Mesenchymal stem cell (in vitro differentiated cells and primary cell): Measurements from ENCODE around the gene FUOM.
"Not testable (repeated sequence)": the region's sequence is repeated elsewhere in the genome, so short reads cannot be mapped to it uniquely, and the experiment has no call there.

Experiments
- DNase-seq: peaks from one replicate; pipeline ENCODE4 v3.0.0-alpha.2; 2013
- H2AFZ ChIP-seq: one replicate; pipeline ENCODE4 v1.6.1; 2013; ENCODE audit warnings: low read depth, mild to moderate bottlenecking, control low read depth, inconsistent platforms, low read length, moderate library complexity
- H2AK5ac ChIP-seq: 2 replicates; pipeline ENCODE4 v1.6.1; 2013; ENCODE audit warnings: low read length, moderate library complexity, mild to moderate bottlenecking, inconsistent platforms; ENCODE audit not compliant: severe bottlenecking
- H2BK120ac ChIP-seq: one replicate; pipeline ENCODE4 v1.6.1; 2013; ENCODE audit warnings: low read depth, mild to moderate bottlenecking, inconsistent platforms, low read length, moderate library complexity
- H2BK12ac ChIP-seq, 2 experiments: one replicate each; pipeline ENCODE4 v1.6.1; 2013; ENCODE audit warnings: inconsistent platforms in 2 of 2, low read length in 2 of 2, mild to moderate bottlenecking in 2 of 2, moderate library complexity in 2 of 2, control low read depth in 1 of 2
- H2BK15ac ChIP-seq: one replicate; pipeline ENCODE4 v1.6.1; 2013; ENCODE audit warnings: mild to moderate bottlenecking, low read depth, inconsistent platforms; ENCODE audit not compliant: poor library complexity, severe bottlenecking
- H2BK5ac ChIP-seq: 2 replicates; pipeline ENCODE4 v1.6.1; 2013; ENCODE audit warnings: low read depth, mild to moderate bottlenecking, low read length, control low read depth, inconsistent platforms; ENCODE audit not compliant: poor library complexity, severe bottlenecking
- H3K14ac ChIP-seq, 2 experiments: one replicate each; pipeline ENCODE4 v1.6.1; 2013; ENCODE audit warnings: inconsistent platforms in 2 of 2, low read length in 2 of 2, control low read depth in 1 of 2, mild to moderate bottlenecking in 1 of 2, moderate library complexity in 1 of 2
- H3K18ac ChIP-seq, 2 experiments: one replicate each; pipeline ENCODE4 v1.6.1; 2013; ENCODE audit warnings: inconsistent platforms in 2 of 2, low read length in 2 of 2, control low read depth in 1 of 2, low read depth in 1 of 2, mild to moderate bottlenecking in 1 of 2
- H3K23ac ChIP-seq, 2 experiments: one replicate each; pipeline ENCODE4 v1.6.1; 2013; ENCODE audit warnings: inconsistent platforms in 2 of 2, low read length in 2 of 2, mild to moderate bottlenecking in 2 of 2, moderate library complexity in 2 of 2, control low read depth in 1 of 2
- H3K27ac ChIP-seq: 2 replicates; pipeline ENCODE4 v1.5.1; 2013; ENCODE audit warnings: mild to moderate bottlenecking, moderate library complexity, low read length, control low read depth, inconsistent platforms; ENCODE audit not compliant: poor library complexity, severe bottlenecking
- H3K27me3 ChIP-seq, 2 experiments: 2 replicates each; pipeline versions ENCODE4 v1.6.1 to v1.7.0; 2013; ENCODE audit warnings: low read length in 2 of 2, mild to moderate bottlenecking in 2 of 2, moderate library complexity in 2 of 2, control low read depth in 1 of 2, inconsistent platforms in 1 of 2; ENCODE audit not compliant: control insufficient read depth in 1 of 2, insufficient read depth in 1 of 2
- H3K36me3 ChIP-seq, 2 experiments: 2 replicates each; pipeline versions ENCODE4 v1.6.1 to v1.7.0; 2013; ENCODE audit warnings: low read length in 2 of 2, control low read depth in 1 of 2, inconsistent platforms in 1 of 2, low read depth in 1 of 2, mild to moderate bottlenecking in 1 of 2; ENCODE audit not compliant: insufficient read depth in 2 of 2, control insufficient read depth in 1 of 2
- H3K4ac ChIP-seq, 2 experiments: one replicate each; pipeline ENCODE4 v1.6.1; 2013; ENCODE audit warnings: inconsistent platforms in 2 of 2, low read length in 2 of 2, mild to moderate bottlenecking in 2 of 2, moderate library complexity in 2 of 2, control low read depth in 1 of 2, low read depth in 1 of 2
- H3K4me1 ChIP-seq: 2 replicates; pipeline ENCODE4 v1.6.1; 2013; ENCODE audit warnings: low read depth, low read length, control low read depth; ENCODE audit not compliant: control insufficient read depth, insufficient read depth
- H3K4me2 ChIP-seq: 2 replicates; pipeline ENCODE4 v1.6.1; 2013; ENCODE audit warnings: low read length, mild to moderate bottlenecking, inconsistent platforms; ENCODE audit not compliant: poor library complexity, severe bottlenecking
- H3K4me3 ChIP-seq, 2 experiments: 2 replicates each; pipeline versions ENCODE4 v1.5.1 to v1.7.0; 2013; ENCODE audit warnings: low read length in 2 of 2, mild to moderate bottlenecking in 2 of 2, control low read depth in 1 of 2, low read depth in 1 of 2; ENCODE audit not compliant: insufficient read depth in 1 of 2
- H3K79me1 ChIP-seq: replicated peaks from 2 replicates; pipeline ENCODE4 v1.6.1; 2013; ENCODE audit warnings: mild to moderate bottlenecking, control low read depth, low read length, inconsistent platforms; ENCODE audit not compliant: poor library complexity, severe bottlenecking
- H3K9ac ChIP-seq: 2 replicates; pipeline ENCODE4 v1.7.0; 2013; ENCODE audit warnings: mild to moderate bottlenecking, low read length, moderate library complexity
- H3K9me3 ChIP-seq: 2 replicates; pipeline ENCODE4 v1.7.0; 2013; ENCODE audit warnings: mild to moderate bottlenecking, low read length; ENCODE audit not compliant: control insufficient read depth
- H4K8ac ChIP-seq: one replicate; pipeline ENCODE4 v1.6.1; 2013; ENCODE audit warnings: inconsistent platforms, mild to moderate bottlenecking, low read length, moderate library complexity
- H4K91ac ChIP-seq: one replicate; pipeline ENCODE4 v1.6.1; 2013; ENCODE audit warnings: mild to moderate bottlenecking, low read length, inconsistent platforms
- WGBS: methylation state at CpG from one replicate; pipeline ENCODE4 v1.1.7; 2013; ENCODE audit warnings: mixed read lengths; 5-methylcytosine and 5-hydroxymethylcytosine counted together

Gene FUOM

DNA sequence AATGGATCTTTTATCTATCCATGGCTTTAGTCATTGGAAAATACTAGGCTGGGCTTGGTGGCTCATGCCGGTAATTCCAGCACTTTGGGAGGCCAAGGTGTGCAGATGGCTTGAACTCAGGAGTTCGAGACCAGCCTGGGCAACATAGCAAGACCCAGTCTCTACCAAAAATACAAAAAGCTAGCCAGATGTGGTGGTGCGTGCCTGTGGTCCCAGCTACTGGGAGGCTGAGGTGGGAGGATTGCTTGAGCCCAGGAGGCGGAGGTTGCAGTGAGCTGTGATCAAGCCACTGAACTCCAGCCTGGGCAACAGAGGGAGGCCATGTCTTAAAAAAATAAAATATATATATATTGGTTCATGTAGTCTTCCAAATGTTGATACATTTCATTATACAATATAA lies 29.1 kb upstream of the FUOM start:
- whole genome bisulfite sequencing, result 98% methylated on average over 3 of the region's 4 CpGs
- not testable (repeated sequence) for H3K9ac ChIP-seq, H3K79me1 ChIP-seq, H2AFZ ChIP-seq, H3K14ac ChIP-seq, H3K4me3 ChIP-seq, H2BK120ac ChIP-seq, DNase-seq, H3K4me2 ChIP-seq, H3K23ac ChIP-seq, H2AK5ac ChIP-seq, H3K27ac ChIP-seq, H3K18ac ChIP-seq, H3K4me1 ChIP-seq, H3K27me3 ChIP-seq, H4K8ac ChIP-seq, H3K9me3 ChIP-seq, H2BK12ac ChIP-seq, H2BK15ac ChIP-seq, H2BK5ac ChIP-seq, H3K4ac ChIP-seq, H4K91ac ChIP-seq
- H3K36me3 ChIP-seq, result peaks cover 30 to 33% of the 10 kb centered on the region in 2 experiments

DNA sequence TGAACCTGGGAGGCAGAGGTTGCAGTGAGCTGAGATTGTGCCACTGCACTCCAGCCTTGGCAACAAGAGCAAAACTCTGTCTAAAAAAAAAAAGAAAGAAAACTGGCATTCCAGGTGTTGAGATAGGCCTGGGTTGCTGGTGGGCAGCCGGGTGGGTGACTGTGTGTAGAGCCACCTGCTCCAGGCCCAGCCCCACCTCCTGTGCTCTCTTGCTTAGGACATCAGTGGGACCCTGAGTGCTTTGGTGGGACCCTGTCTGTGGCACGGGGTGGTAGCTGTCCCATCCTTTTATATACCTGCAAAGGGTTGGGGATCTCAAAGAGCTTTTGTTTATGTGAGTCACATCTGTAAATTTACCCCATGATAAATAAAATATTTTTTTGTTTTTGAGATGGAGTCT lies 27.4 kb upstream of the FUOM start:
- Histone ChIP-seq H2AK5ac (no peak overlapping the region), H2AFZ (no peak overlapping the region), H2BK5ac (no peak overlapping the region), H3K4me2 (no peak overlapping the region), H2BK15ac (no peak overlapping the region), H3K4me3 (no peak overlapping the region), H2BK12ac (no peak overlapping the region), H3K36me3 (peaks cover 27 to 34% of the 10 kb centered on the region in 2 experiments), H4K91ac (no peak overlapping the region), H3K14ac (no peak overlapping the region), H4K8ac (no peak overlapping the region), H3K18ac (no peak overlapping the region), H3K79me1 (peaks cover 5% of the 10 kb centered on the region), H3K9me3 (no peaks in the 10 kb centered on the region), H3K4me1 (peaks cover 7% of the 10 kb centered on the region), H2BK120ac (no peak overlapping the region), H3K23ac (no peak overlapping the region), H3K27me3 (no peaks in the 10 kb centered on the region), H3K27ac (no peak overlapping the region), H3K4ac (no peak overlapping the region), H3K9ac (no peak overlapping the region)
- 100% methylated on average over 1 of the region's 2 CpGs for WGBS
- DNase-seq, result no peak

- H2AFZ ChIP-seq, result no peak overlapping the region
These were observed 26.3 kb upstream of the FUOM start for GRCh38 chr10:133384071-133384470.

GRCh38 chr10:133383551-133383950 lies 25.7 kb upstream of the FUOM start:
- Histone ChIP-seq H3K4me2 (no peak overlapping the region), H4K8ac (no peak overlapping the region), H3K27me3 (no peaks in the 10 kb centered on the region), H2BK120ac (no peak overlapping the region), H2BK15ac (no peak overlapping the region), H3K14ac (no peak overlapping the region), H3K9me3 (no peaks in the 10 kb centered on the region), H2BK12ac (no peak overlapping the region), H2AK5ac (no peak overlapping the region), H3K18ac (no peak overlapping the region), H2BK5ac (no peak overlapping the region), H3K79me1 (peaks cover 10% of the 10 kb centered on the region), H2AFZ (no peak overlapping the region), H3K9ac (no peak overlapping the region), H3K27ac (no peak overlapping the region), H3K4ac (no peak overlapping the region), H3K4me1 (peaks cover 13% of the 10 kb centered on the region), H3K23ac (no peak overlapping the region), H3K4me3 (no peak overlapping the region), H3K36me3 (peaks cover 18 to 27% of the 10 kb centered on the region in 2 experiments), H4K91ac (no peak overlapping the region)
- DNase-seq, result no peak
- over 99% methylated on average over 4 of the region's 4 CpGs for WGBS

More at GRCh38 chr10:133384071-133384470, 26.3 kb upstream of the FUOM start:
- H3K9ac ChIP-seq, result no peak overlapping the region
- H3K18ac ChIP-seq, result no peak overlapping the region
- no peak overlapping the region for H3K4me2 ChIP-seq
- no peak overlapping the region for H2BK15ac ChIP-seq
- H3K14ac ChIP-seq, result no peak overlapping the region
- no peak overlapping the region for H2BK12ac ChIP-seq
- no peak for DNase-seq
- H3K4me3 ChIP-seq, result no peak overlapping the region
- H2BK120ac ChIP-seq, result no peak overlapping the region
- no peaks in the 10 kb centered on the region for H3K9me3 ChIP-seq
- no peak overlapping the region for H3K23ac ChIP-seq
- H3K4me1 ChIP-seq, result peaks cover 13% of the 10 kb centered on the region
- no peak overlapping the region for H4K8ac ChIP-seq
- H2BK5ac ChIP-seq, result no peak overlapping the region
- no peak overlapping the region for H3K27ac ChIP-seq
- 92% methylated on average over 13 of the region's 13 CpGs for whole genome bisulfite sequencing
- H3K36me3 ChIP-seq, result peaks cover 19 to 30% of the 10 kb centered on the region in 2 experiments
- no peak overlapping the region for H3K4ac ChIP-seq
- H3K79me1 ChIP-seq, result peaks cover 10% of the 10 kb centered on the region
- H3K27me3 ChIP-seq, result no peaks in the 10 kb centered on the region
- H4K91ac ChIP-seq, result no peak overlapping the region
- H2AK5ac ChIP-seq, result no peak overlapping the region
